ENCODE data around the gene ZMYND19.
"Not testable (repeated sequence)": the region's sequence is repeated elsewhere in the genome, so short reads cannot be mapped to it uniquely, and the experiment has no call there.

ZMYND19 gene

GRCh38 chr9:137583957-137584356 lies 6.4 kb downstream of the ZMYND19 start:
- DNase-seq = no peak

- no peak for DNase-seq
These were observed 7.0 kb downstream of the ZMYND19 start for GRCh38 chr9:137583347-137583746.

- no peak for DNase-seq
These were observed 7.9 kb downstream of the ZMYND19 start for GRCh38 chr9:137582286-137582860.

GRCh38 chr9:137581361-137582285 lies 8.7 kb downstream of the ZMYND19 start:
- no peak for DNase-seq

GRCh38 chr9:137580954-137581322 lies 9.4 kb downstream of the ZMYND19 start:
- no peak for DNase-seq

- no peak for DNase-seq
These were observed 9.9 kb downstream of the ZMYND19 start for GRCh38 chr9:137580209-137580953.

- DNase-seq = no peak
These were observed 11.1 kb downstream of the ZMYND19 start for GRCh38 chr9:137579259-137579604.

- DNase-seq = peak; percentile 90
These were observed 11.6 kb downstream of the ZMYND19 start, which contains the start of gene DPH7 for GRCh38 chr9:137578518-137579258. Gene DPH7, minus strand, starts transcription at chr9:137578925. Its CDS starts 148 bp downstream, at chr9:137578777.

GRCh38 chr9:137575716-137576411 lies 14.4 kb downstream of the ZMYND19 start:
- no peak for DNase-seq

- peak; percentile 18 for DNase-seq
These were observed 15.0 kb downstream of the ZMYND19 start for GRCh38 chr9:137575364-137575715.

- DNase-seq = no peak
These were observed 16.1 kb downstream of the ZMYND19 start for GRCh38 chr9:137574192-137574591.

- DNase-seq = no peak
These were observed 19.7 kb downstream of the ZMYND19 start for GRCh38 chr9:137570566-137570965.

- DNase-seq = no peak
These were observed 20.6 kb downstream of the ZMYND19 start for GRCh38 chr9:137569609-137570203.

- DNase-seq = not testable (repeated sequence)
These were observed 21.9 kb downstream of the ZMYND19 start for GRCh38 chr9:137568445-137568844.

- DNase-seq = no peak
These were observed 25.4 kb downstream of the ZMYND19 start for GRCh38 chr9:137564817-137565411.

GRCh38 chr9:137564134-137564533 lies 26.2 kb downstream of the ZMYND19 start:
- DNase-seq = no peak

- no peak for DNase-seq
These were observed 32.2 kb downstream of the ZMYND19 start for GRCh38 chr9:137558127-137558526.

GRCh38 chr9:137556069-137556838 lies 34.1 kb downstream of the ZMYND19 start:
- no peak for DNase-seq

GRCh38 chr9:137555179-137555578 lies 35.1 kb downstream of the ZMYND19 start:
- no peak for DNase-seq

GRCh38 chr9:137554349-137554748 lies 36.0 kb downstream of the ZMYND19 start:
- DNase-seq = no peak

GRCh38 chr9:137553654-137554053 lies 36.7 kb downstream of the ZMYND19 start:
- DNase-seq = not testable (repeated sequence)
